ENCODE results near the gene FEM1A. TPM values are rescaled to one million over a fixed set of nuclear protein-coding genes. Genes with fewer than 3 reads are reported as not detected.
A peak's percentile ranks its signal among the peaks of the same experiment; 100 is the strongest.

FEM1A gene
- total and polyA plus RNA-seq, 2 of the 13 experiments (the other 11 are each of a cell fraction or from before 2014, with no cell fraction given): 3.2 to 10.8 TPM

- Histone ChIP-seq H2AFZ (ENCODE audit: low read length) (no peak within 1 kb of the TSS), H3K4me1 (ENCODE audit: insufficient read depth, low read length) (peaks cover 27% of the 10 kb centered on the region), H3K79me2 (ENCODE audit: insufficient read depth, low read length) (peaks cover 12% of the 10 kb centered on the region), H3K27me3 (ENCODE audit: control insufficient read depth in 1 of 2, insufficient read depth in 2 of 2, low read length in 2 of 2) (no peaks in the 10 kb centered on the region), H3K36me3 (replicated peaks in 1 of 2; ENCODE audit: control insufficient read depth in 1 of 2, insufficient read depth in 2 of 2, low read length in 2 of 2) (no peaks in the 10 kb centered on the region), H3K4me2 (ENCODE audit: low read depth, low read length) (peak within 1 kb of the TSS; percentile 96), H3K27ac (ENCODE audit: extremely low read length, insufficient read depth, low read length) (peak within 1 kb of the TSS; percentile 50), H4K20me1 (ENCODE audit: insufficient read depth, low read length) (no peaks in the 10 kb centered on the region), H3K4me3 (replicated peaks in 1 of 3; ENCODE audit: insufficient read depth in 1 of 3, low read depth in 2 of 3, low read length in 3 of 3) (peak within 1 kb of the TSS; percentile 85 to 96 (median 88)), H3K9ac (ENCODE audit: insufficient read depth, low read depth, low read length) (peak within 1 kb of the TSS; percentile 83), H3K9me3 (ENCODE audit: low read length) (no peaks in the 10 kb centered on the region)
- ChIA-PET POLR2A (interaction anchor here (0.6 to 2.4 kb wide), 4 partner anchors 9 to 22 kb away, joined by 3 to 9 read pairs (median 5); no protein-coding TSS in a partner anchor), CTCF (ENCODE audit: low intra/inter-chr PET ratio, low total read pairs) (interaction anchor here (1.2 kb wide), 1 partner anchor 22 kb away, joined by 3 read pairs; no protein-coding TSS in a partner anchor)
- DNase-seq (ENCODE audit: low spot score) (no peak), ATAC-seq (peak; percentile 69), FAIRE-seq (no peak)
- in situ Hi-C loops (cut with HindIII; ENCODE audit: extremely low pct_ligation_motif_present, low pct_unique_long_range_greater_than_20kb): no loop called here
- 8% methylated on average over 7 of the region's 52 CpGs for WGBS (ENCODE audit: low lambda C conversion rate)
- intact Hi-C loops (cut with micrococcal nuclease; ENCODE audit: unreplicated experiment): no loop called here
- BruUV-seq (replicated peaks): no TSS peak
- TF ChIP-seq ZNF766 (CRISPR knock-in tag; IDR thresholded peaks at IDR 0.05; ENCODE audit: borderline replicate concordance) (no peak), SMAD9 (CRISPR knock-in tag; IDR thresholded peaks at IDR 0.05) (0 out of 2 replicates have a peak, but pooled peaks have one; percentile 71), ZKSCAN1 (IDR thresholded peaks at IDR 0.05; ENCODE audit: low read length) (no peak), CBX5 (CRISPR knock-in tag; IDR thresholded peaks at IDR 0.05; ENCODE audit: borderline replicate concordance) (0 out of 2 replicates have a peak, but pooled peaks have one; percentile 8), ZNF687 (CRISPR knock-in tag; IDR thresholded peaks at IDR 0.05) (peak; percentile 74), HOXA3 (CRISPR knock-in tag; IDR thresholded peaks at IDR 0.05) (peak; percentile 61), ARID4A (CRISPR knock-in tag; IDR thresholded peaks at IDR 0.05; ENCODE audit: borderline replicate concordance) (peak; percentile 78), ZSCAN30 (CRISPR knock-in tag; IDR thresholded peaks at IDR 0.05) (no peak), ZNF691 (CRISPR knock-in tag; IDR thresholded peaks at IDR 0.05; ENCODE audit: borderline replicate concordance, low read depth) (peak; percentile 81)
- TF ChIP-seq, protein P1, sequence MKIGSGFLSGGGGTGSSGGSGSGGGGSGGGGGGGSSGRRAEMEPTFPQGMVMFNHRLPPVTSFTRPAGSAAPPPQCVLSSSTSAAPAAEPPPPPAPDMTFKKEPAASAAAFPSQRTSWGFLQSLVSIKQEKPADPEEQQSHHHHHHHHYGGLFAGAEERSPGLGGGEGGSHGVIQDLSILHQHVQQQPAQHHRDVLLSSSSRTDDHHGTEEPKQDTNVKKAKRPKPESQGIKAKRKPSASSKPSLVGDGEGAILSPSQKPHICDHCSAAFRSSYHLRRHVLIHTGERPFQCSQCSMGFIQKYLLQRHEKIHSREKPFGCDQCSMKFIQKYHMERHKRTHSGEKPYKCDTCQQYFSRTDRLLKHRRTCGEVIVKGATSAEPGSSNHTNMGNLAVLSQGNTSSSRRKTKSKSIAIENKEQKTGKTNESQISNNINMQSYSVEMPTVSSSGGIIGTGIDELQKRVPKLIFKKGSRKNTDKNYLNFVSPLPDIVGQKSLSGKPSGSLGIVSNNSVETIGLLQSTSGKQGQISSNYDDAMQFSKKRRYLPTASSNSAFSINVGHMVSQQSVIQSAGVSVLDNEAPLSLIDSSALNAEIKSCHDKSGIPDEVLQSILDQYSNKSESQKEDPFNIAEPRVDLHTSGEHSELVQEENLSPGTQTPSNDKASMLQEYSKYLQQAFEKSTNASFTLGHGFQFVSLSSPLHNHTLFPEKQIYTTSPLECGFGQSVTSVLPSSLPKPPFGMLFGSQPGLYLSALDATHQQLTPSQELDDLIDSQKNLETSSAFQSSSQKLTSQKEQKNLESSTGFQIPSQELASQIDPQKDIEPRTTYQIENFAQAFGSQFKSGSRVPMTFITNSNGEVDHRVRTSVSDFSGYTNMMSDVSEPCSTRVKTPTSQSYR (CRISPR knock-in tag; IDR thresholded peaks at IDR 0.05; ENCODE audit: borderline replicate concordance): no peak
These were observed 39.9 kb downstream of the FEM1A start, which contains the start of gene TICAM1 for GRCh38 chr19:4831304-4831978. TSS of gene TICAM1 (minus strand) at chr19:4831712. CDS start at chr19:4818377, 13,335 bp downstream.
